HCT116 (cell line): Measurements from ENCODE around the gene ADGRB2. TPM values are rescaled to one million over a fixed set of nuclear protein-coding genes. Genes with fewer than 3 reads are reported as not detected.

Source experiments
- ATAC-seq: fragments of 200-7000 bp; cut with Tn5 transposase; 2 replicates; pipeline ENCODE4 v1.9.1; 2020; ENCODE audit warnings: mild to moderate bottlenecking, moderate library complexity
- BruUV-seq: library from RNA; stranded (reverse); fragments of 400-500 nt; replicated peaks from 2 replicates; lab custom pipeline; 2021; lab: Mats Ljungman, UMichigan
- CTCF ChIA-PET: fragments of 300-600 bp; sonication (Branson Sonifier 250); formaldehyde crosslinking; loops from one replicate; lab custom pipeline; 2021; ENCODE audit warnings: antibody characterized with exemption; lab: Charles Lee
- POLR2A ChIA-PET: fragments of 300-600, 350-600 bp; sonication (Branson Sonifier 250); formaldehyde crosslinking; loops from one replicate; lab custom pipeline; 2021; ENCODE audit warnings: antibody characterized with exemption; lab: Charles Lee
- RAD21 ChIA-PET, 2 experiments: fragments of 300-600 bp; sonication (Branson Sonifier 250); formaldehyde crosslinking; loops; one replicate each; lab custom pipeline; 2023; ENCODE audit warnings: low total read pairs in 2 of 2; ENCODE audit not compliant: uncharacterized antibody in 2 of 2, unreplicated experiment in 2 of 2, low non-redundant PET in 1 of 2; lab: Charles Lee
- DNase-seq: peaks from one replicate; pipeline ENCODE4 v3.0.0-alpha.2; 2010; ENCODE audit warnings: low read depth, low spot score
- H2AFZ ChIP-seq: fragments of 200-600 bp; shearing (Covaris generic), sonication (generic); 2 replicates; pipeline ENCODE4 v1.6.1; 2017; ENCODE audit warnings: low read depth, mixed run types, mixed read lengths, antibody characterized with exemption, low read length; ENCODE audit not compliant: poor library complexity, severe bottlenecking
- H3K27ac ChIP-seq: 2 replicates; pipeline ENCODE4 v1.5.1; 2012; ENCODE audit warnings: low read depth, low read length
- H3K27me3 ChIP-seq: fragments of 200-600 bp; sonication (generic); 2 replicates; pipeline ENCODE4 v1.6.1; 2016; ENCODE audit warnings: mixed run types, low read length, mixed read lengths; ENCODE audit not compliant: insufficient read depth
- H3K36me3 ChIP-seq, 2 experiments: fragments of 200-500 bp in 1 of 2; fragments of 200-600 bp in 1 of 2; sonication (Bioruptor generic) in 1 of 2; sonication (generic) in 1 of 2; 2 replicates each; pipeline versions ENCODE4 v1.5.1 to v1.6.1; 2014 to 2016; ENCODE audit warnings: low read length in 2 of 2, inconsistent platforms in 1 of 2, mixed read lengths in 1 of 2, mixed run types in 1 of 2; ENCODE audit not compliant: insufficient read depth in 2 of 2, control insufficient read depth in 1 of 2
- H3K4me1 ChIP-seq, 2 experiments: fragments of 200-600 bp in 1 of 2; sonication (generic) in 1 of 2; 2 replicates each; pipeline versions ENCODE4 v1.5.1 to v1.6.1; 2012 to 2017; ENCODE audit warnings: low read length in 2 of 2, inconsistent platforms in 1 of 2, mild to moderate bottlenecking in 1 of 2, mixed read lengths in 1 of 2, mixed run types in 1 of 2, moderate library complexity in 1 of 2; ENCODE audit not compliant: insufficient read depth in 2 of 2, control insufficient read depth in 1 of 2
- H3K4me2 ChIP-seq: fragments of 200-600 bp; sonication (generic); 2 replicates; pipeline ENCODE4 v1.6.1; 2017; ENCODE audit warnings: mixed run types, low read length, mixed read lengths
- H3K4me3 ChIP-seq, 2 experiments: fragments of 200-600 bp in 1 of 2; sonication (generic) in 1 of 2; replicated peaks in 1 of 2; 2 replicates each; pipeline ENCODE4 v1.5.1; 2011 to 2016; ENCODE audit warnings: low read length in 2 of 2, control low read depth in 1 of 2, low read depth in 1 of 2, mild to moderate bottlenecking in 1 of 2, mixed read lengths in 1 of 2, mixed run types in 1 of 2
- H3K79me2 ChIP-seq: fragments of 200-600 bp; sonication (generic); 2 replicates; pipeline ENCODE4 v1.6.1; 2017; ENCODE audit warnings: mild to moderate bottlenecking, mixed run types, low read length, moderate library complexity, mixed read lengths; ENCODE audit not compliant: insufficient read depth
- H3K9ac ChIP-seq: fragments of 200-600 bp; sonication (generic); 2 replicates; pipeline ENCODE4 v1.6.1; 2016; ENCODE audit warnings: low read length, mixed read lengths
- H3K9me2 ChIP-seq: fragments of 200-600 bp; sonication (generic), shearing (Covaris generic); 2 replicates; pipeline ENCODE4 v1.6.1; 2017; ENCODE audit warnings: mixed run types, mild to moderate bottlenecking, moderate library complexity; ENCODE audit not compliant: insufficient read depth
- H3K9me3 ChIP-seq, 2 experiments: fragments of 200-500 bp in 1 of 2; fragments of 200-600 bp in 1 of 2; sonication (Bioruptor generic) in 1 of 2; sonication (generic) in 1 of 2; 2 replicates each; pipeline ENCODE4 v1.6.1; 2014 to 2017; ENCODE audit warnings: low read length in 2 of 2, mixed read lengths in 2 of 2, inconsistent platforms in 1 of 2, low read depth in 1 of 2, mild to moderate bottlenecking in 1 of 2, mixed run types in 1 of 2, moderate library complexity in 1 of 2; ENCODE audit not compliant: control insufficient read depth in 1 of 2, insufficient read depth in 1 of 2
- H4K20me1 ChIP-seq: fragments of 200-600 bp; sonication (generic), shearing (Covaris generic); 2 replicates; pipeline ENCODE4 v1.6.1; 2017; ENCODE audit warnings: mixed run types, mild to moderate bottlenecking, moderate library complexity; ENCODE audit not compliant: insufficient read depth
- CEBPB ChIP-seq: IDR thresholded peaks from 2 replicates; pipeline ENCODE4 v1.6.1; 2012; ENCODE audit warnings: low read depth
- EGR1 ChIP-seq: IDR thresholded peaks from 2 replicates; pipeline ENCODE4 v1.6.1; 2012; ENCODE audit warnings: low read depth
- EZH2 ChIP-seq: fragments of 200-600 bp; sonication (generic); IDR thresholded peaks from 2 replicates; pipeline ENCODE4 v1.6.1; 2017; ENCODE audit warnings: antibody characterized with exemption, mixed run types
- EZH2phosphoT487 ChIP-seq: fragments of 200-600 bp; IDR thresholded peaks from 2 replicates; pipeline ENCODE4 v1.6.1; 2018; ENCODE audit warnings: antibody characterized with exemption, borderline replicate concordance
- FOSL1 ChIP-seq: IDR thresholded peaks from 2 replicates; pipeline ENCODE4 v1.6.1; 2012; ENCODE audit warnings: low read depth
- JUND ChIP-seq: IDR thresholded peaks from 2 replicates; pipeline ENCODE4 v1.6.1; 2012
- MAX ChIP-seq: IDR thresholded peaks from 2 replicates; pipeline ENCODE4 v1.6.1; 2012
- POLR2A ChIP-seq: IDR thresholded peaks from 2 replicates; pipeline ENCODE4 v1.7.0; 2011; ENCODE audit warnings: borderline replicate concordance; ENCODE audit not compliant: insufficient read depth, insufficient read length; ENCODE audit errors: extremely low read depth
- POLR2AphosphoS5 ChIP-seq: IDR thresholded peaks from 2 replicates; pipeline ENCODE4 v1.6.1; 2011; ENCODE audit warnings: mild to moderate bottlenecking, low read depth, low read length, moderate library complexity
- SIN3A ChIP-seq: IDR thresholded peaks from 2 replicates; pipeline ENCODE4 v1.6.1; 2012; ENCODE audit warnings: low read depth
- SRF ChIP-seq: IDR thresholded peaks from 2 replicates; pipeline ENCODE4 v1.6.1; 2012; ENCODE audit warnings: low read depth
- TCF7L2 ChIP-seq: IDR thresholded peaks from 2 replicates; pipeline ENCODE4 v1.7.0; 2011; ENCODE audit warnings: borderline replicate concordance, inconsistent platforms; ENCODE audit not compliant: insufficient read depth, insufficient read length; ENCODE audit errors: extremely low read depth
- ZFX ChIP-seq: fragments of 450-650 bp; IDR thresholded peaks from 2 replicates; pipeline ENCODE4 v1.6.1; 2017
- intact Hi-C: fragments of 100-400 bp; cut with micrococcal nuclease; formaldehyde crosslinking; loops from 2 replicates; pipeline ENCODE4 v1.10.0; 2022
- total RNA-seq: library from RNA; stranded (reverse); gene quantifications from one replicate; pipeline ENCODE4 v1.2.1, GENCODE V29; 2021; ENCODE audit not compliant: unreplicated experiment
- TF ChIP-seq, protein P1 (sequence below): IDR thresholded peaks from 2 replicates; pipeline ENCODE4 v1.6.1; 2012
- TF ChIP-seq, protein P2 (sequence below), 3 experiments: fragments of 200-600 bp in 1 of 3; sonication (generic) in 1 of 3; IDR thresholded peaks in 2 of 3; conservative IDR thresholded peaks in 1 of 3; 2 replicates each; pipeline ENCODE4 v1.5.1; 2012 to 2017; ENCODE audit warnings: low read depth in 2 of 3, low read length in 2 of 3, antibody characterized with exemption in 1 of 3, borderline replicate concordance in 1 of 3, control low read depth in 1 of 3, mild to moderate bottlenecking in 1 of 3, mixed read lengths in 1 of 3, mixed run types in 1 of 3, moderate library complexity in 1 of 3; ENCODE audit not compliant: insufficient read depth in 1 of 3
- TF ChIP-seq, protein P3 (sequence below): IDR thresholded peaks from 2 replicates; pipeline ENCODE4 v1.6.1; 2012; ENCODE audit warnings: low read depth

ADGRB2 gene
- total RNA-seq, 1 experiment from 2014 or later: 10.1 TPM

DNA sequence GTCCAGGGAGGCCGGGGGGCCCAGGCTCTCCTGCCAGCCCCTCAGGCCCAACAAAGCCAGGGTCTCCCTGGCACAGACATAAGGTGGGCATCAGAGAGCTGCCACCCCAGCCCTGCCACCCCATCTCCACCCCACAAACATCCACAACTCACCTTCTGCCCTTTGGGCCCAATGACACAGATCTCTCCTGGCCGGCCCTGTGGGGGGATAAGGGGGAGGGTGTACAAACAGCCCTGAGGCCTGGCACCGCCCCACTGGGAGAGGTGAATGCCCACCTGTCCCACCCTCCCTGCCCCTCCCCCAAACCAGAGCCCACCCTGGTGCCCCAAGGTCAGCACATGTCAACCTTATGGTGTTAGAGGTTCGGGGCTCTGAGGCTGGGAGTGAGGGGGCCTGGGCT is 72.7 kb downstream of the ADGRB2 start:
- H3K9me3 ChIP-seq: no peaks in the 10 kb centered on the region
- POLR2A ChIA-PET: no interaction called here
- no peaks in the 10 kb centered on the region for H3K36me3 ChIP-seq
- CTCF ChIA-PET: no interaction called here
- H2AFZ ChIP-seq: no peak overlapping the region
- no peak overlapping the region for H3K4me3 ChIP-seq
- DNase-seq: no peak
- TF ChIP-seq, protein P1, sequence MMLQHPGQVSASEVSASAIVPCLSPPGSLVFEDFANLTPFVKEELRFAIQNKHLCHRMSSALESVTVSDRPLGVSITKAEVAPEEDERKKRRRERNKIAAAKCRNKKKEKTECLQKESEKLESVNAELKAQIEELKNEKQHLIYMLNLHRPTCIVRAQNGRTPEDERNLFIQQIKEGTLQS: no peak
- TF ChIP-seq, protein P2, sequence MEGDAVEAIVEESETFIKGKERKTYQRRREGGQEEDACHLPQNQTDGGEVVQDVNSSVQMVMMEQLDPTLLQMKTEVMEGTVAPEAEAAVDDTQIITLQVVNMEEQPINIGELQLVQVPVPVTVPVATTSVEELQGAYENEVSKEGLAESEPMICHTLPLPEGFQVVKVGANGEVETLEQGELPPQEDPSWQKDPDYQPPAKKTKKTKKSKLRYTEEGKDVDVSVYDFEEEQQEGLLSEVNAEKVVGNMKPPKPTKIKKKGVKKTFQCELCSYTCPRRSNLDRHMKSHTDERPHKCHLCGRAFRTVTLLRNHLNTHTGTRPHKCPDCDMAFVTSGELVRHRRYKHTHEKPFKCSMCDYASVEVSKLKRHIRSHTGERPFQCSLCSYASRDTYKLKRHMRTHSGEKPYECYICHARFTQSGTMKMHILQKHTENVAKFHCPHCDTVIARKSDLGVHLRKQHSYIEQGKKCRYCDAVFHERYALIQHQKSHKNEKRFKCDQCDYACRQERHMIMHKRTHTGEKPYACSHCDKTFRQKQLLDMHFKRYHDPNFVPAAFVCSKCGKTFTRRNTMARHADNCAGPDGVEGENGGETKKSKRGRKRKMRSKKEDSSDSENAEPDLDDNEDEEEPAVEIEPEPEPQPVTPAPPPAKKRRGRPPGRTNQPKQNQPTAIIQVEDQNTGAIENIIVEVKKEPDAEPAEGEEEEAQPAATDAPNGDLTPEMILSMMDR (IDR thresholded peaks at IDR 0.05 in 2 of 3, conservative IDR thresholded peaks at IDR 0.05 in 1 of 3; ENCODE audit: borderline replicate concordance in 1 of 3, insufficient read depth in 1 of 3, low read depth in 2 of 3, low read length in 2 of 3): no peak
- TF ChIP-seq MAX (no peak), SIN3A (no peak), SRF (no peak), JUND (no peak), POLR2AphosphoS5 (no peak), ZFX (no peak), CEBPB (no peak), POLR2A (no peak), TCF7L2 (no peak), EGR1 (no peak), EZH2 (no peak), EZH2phosphoT487 (no peak), FOSL1 (no peak)
- TF ChIP-seq, protein P3, sequence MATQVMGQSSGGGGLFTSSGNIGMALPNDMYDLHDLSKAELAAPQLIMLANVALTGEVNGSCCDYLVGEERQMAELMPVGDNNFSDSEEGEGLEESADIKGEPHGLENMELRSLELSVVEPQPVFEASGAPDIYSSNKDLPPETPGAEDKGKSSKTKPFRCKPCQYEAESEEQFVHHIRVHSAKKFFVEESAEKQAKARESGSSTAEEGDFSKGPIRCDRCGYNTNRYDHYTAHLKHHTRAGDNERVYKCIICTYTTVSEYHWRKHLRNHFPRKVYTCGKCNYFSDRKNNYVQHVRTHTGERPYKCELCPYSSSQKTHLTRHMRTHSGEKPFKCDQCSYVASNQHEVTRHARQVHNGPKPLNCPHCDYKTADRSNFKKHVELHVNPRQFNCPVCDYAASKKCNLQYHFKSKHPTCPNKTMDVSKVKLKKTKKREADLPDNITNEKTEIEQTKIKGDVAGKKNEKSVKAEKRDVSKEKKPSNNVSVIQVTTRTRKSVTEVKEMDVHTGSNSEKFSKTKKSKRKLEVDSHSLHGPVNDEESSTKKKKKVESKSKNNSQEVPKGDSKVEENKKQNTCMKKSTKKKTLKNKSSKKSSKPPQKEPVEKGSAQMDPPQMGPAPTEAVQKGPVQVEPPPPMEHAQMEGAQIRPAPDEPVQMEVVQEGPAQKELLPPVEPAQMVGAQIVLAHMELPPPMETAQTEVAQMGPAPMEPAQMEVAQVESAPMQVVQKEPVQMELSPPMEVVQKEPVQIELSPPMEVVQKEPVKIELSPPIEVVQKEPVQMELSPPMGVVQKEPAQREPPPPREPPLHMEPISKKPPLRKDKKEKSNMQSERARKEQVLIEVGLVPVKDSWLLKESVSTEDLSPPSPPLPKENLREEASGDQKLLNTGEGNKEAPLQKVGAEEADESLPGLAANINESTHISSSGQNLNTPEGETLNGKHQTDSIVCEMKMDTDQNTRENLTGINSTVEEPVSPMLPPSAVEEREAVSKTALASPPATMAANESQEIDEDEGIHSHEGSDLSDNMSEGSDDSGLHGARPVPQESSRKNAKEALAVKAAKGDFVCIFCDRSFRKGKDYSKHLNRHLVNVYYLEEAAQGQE: no peak
- TF ChIP-seq, all 23 proteins: peak for 0
- no peaks in the 10 kb centered on the region for H3K79me2 ChIP-seq
- H3K27ac ChIP-seq: no peak overlapping the region
- no peaks in the 10 kb centered on the region for H3K27me3 ChIP-seq
- H3K4me1 ChIP-seq: peaks cover 12 to 42% of the 10 kb centered on the region in 2 experiments
- intact Hi-C loops: no loop called here
- ATAC-seq: no peak
- H3K4me2 ChIP-seq: no peak overlapping the region
- H3K9ac ChIP-seq: no peak overlapping the region
- RAD21 ChIA-PET: no interaction called here
- H3K9me2 ChIP-seq: no peaks in the 10 kb centered on the region
- H4K20me1 ChIP-seq: no peaks in the 10 kb centered on the region
- BruUV-seq: no TSS peak
